Measurements from ENCODE around the gene FAAP100.

FAAP100 gene

DNA sequence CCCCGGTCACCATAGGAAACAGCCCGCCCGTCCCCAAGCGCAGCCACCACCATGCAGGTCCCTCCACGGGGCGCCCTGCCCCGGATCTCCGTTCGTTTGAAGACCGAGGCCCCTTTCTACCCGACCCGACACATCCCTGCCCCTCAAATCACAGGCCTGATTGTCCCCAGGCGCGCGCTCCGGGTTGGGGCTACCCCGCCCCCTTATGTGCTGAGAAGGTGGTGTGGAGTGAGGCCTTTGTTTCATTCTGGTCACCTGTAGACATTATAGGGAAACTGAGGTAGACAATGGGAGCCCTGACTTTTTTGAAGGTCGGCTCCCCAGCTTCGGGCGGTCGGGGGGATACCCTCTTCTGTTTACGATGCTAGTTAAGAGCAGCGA lies 38.8 kb downstream of the FAAP100 start:
- no peak for TF ChIP-seq Cebpa-rat (IDR thresholded peaks at IDR 0.05)
- Histone ChIP-seq H4K20me1 (peaks cover 40 to 65% (median 46%) of the 10 kb centered on the region in 11 experiments), H3K9me3 (replicated peaks in 1 of 11) (peaks cover 0 to 25% (median 6%) of the 10 kb centered on the region in 11 experiments; a peak in 12 of 22 replicates), H3K36me3 (peaks cover 36 to 45% (median 39%) of the 10 kb centered on the region in 11 experiments), H3K4me1 (peaks cover 40 to 59% (median 42%) of the 10 kb centered on the region in 10 experiments), H3K27me3 (no peaks in the 10 kb centered on the region), H3K4me2 (peak overlapping the region; percentile 97 to 100 (median 100)), H3K4me3 (peak overlapping the region; percentile 83 to 100 (median 98)), H3K9ac (peak overlapping the region; percentile 87 to 100 (median 98)), H3K27ac (peak overlapping the region; percentile 82 to 100 (median 98))

DNA sequence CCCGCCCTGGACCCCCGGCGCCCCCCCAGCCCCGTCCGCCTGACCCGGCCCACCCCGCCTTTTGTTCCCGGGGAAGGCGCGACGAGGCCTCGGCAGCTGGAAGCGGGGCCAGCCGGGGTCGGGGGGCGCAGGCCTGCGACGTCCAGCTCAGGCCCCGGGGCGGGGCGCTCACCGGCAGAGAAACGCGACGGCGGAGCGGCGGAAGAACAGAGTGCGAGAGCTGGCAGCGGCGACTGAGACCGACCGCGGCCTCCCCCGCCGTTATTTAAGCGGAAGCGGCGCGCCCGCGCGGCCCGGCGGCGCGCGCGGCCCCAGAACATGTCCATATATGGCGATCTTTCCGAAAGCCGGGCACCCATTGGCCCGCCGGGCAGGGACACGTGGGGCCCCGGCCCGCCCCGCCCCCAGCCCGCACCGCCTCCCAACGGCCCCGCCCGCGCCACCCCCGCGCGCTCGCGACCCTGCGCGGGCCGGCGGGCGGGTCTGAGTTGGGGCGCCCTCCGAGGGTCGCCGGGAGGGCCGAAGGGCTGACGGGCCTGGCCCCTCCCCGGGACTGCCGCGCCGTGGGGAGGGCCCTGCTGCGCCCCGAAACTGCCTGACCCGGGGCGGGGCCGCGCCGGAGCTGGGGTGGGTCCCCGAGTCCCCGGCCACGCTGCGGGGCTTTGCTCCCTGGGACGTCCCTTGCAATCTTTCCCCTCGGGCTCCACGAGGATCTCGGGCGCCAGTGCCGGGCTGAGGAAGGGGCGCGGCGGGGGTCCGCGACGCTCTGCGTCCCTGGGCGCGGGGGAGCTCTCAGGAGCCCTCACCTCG lies 39.4 kb downstream of the FAAP100 start, which contains the start of gene ACTG1:
ACTG1 (minus strand) TSS at position 238 of the 810 bp plus-strand sequence. CDS start 445 bp downstream, outside the sequence.
- H3K27ac ChIP-seq: peak within 1 kb of the TSS; percentile 82 to 100 (median 98)
- peaks cover 34 to 54% (median 40%) of the 10 kb centered on the region in 10 experiments for H3K4me1 ChIP-seq
- peaks cover 0 to 25% (median 6%) of the 10 kb centered on the region in 11 experiments; a peak in 12 of 22 replicates for H3K9me3 ChIP-seq (replicated peaks in 1 of 11)
- H3K4me3 ChIP-seq: peak within 1 kb of the TSS; percentile 83 to 100 (median 98)
- peak within 1 kb of the TSS; percentile 99 to 100 (median 100) for H3K4me2 ChIP-seq
- H4K20me1 ChIP-seq: peaks cover 46 to 65% (median 48%) of the 10 kb centered on the region in 11 experiments
- H3K36me3 ChIP-seq: peaks cover 36 to 45% (median 39%) of the 10 kb centered on the region in 11 experiments
- H3K9ac ChIP-seq: peak within 1 kb of the TSS; percentile 87 to 100 (median 98)
- TF ChIP-seq Cebpa-rat (IDR thresholded peaks at IDR 0.05): no peak
- H3K27me3 ChIP-seq: no peaks in the 10 kb centered on the region

DNA sequence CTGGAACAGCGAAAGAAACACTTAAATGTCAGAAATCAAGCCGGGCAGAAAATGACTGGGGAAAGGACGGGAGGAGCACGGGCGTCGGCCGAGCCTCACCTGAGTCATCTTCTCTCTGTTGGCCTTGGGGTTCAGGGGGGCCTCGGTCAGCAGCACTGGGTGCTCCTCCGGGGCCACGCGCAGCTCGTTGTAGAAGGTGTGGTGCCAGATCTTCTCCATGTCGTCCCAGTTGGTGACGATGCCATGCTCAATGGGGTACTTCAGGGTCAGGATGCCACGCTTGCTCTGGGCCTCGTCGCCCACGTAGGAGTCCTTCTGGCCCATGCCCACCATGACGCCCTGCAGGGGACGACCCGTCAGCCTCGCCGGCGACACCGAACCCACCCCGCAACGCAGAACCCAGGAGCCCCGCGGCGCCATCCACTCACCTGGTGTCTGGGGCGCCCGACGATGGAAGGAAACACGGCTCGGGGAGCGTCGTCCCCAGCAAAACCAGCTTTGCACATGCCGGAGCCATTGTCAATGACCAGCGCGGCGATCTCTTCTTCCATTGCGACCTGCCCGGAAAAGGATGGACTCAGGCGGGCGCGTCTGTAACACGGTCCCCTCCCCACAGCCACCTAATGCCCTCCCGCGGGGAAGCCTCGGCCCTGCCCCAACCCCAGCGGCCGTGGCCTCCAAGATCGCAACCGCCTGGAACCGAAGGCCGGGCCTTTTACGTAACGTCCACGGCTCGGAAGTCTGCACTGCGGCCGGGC lies 40.2 kb downstream of the FAAP100 start:
- Histone ChIP-seq H3K27ac (peak overlapping the region; percentile 31 to 100 (median 98); a peak in 21 of 22 replicates), H3K27me3 (no peaks in the 10 kb centered on the region), H3K9me3 (replicated peaks in 1 of 11) (peaks cover 0 to 25% (median 6%) of the 10 kb centered on the region in 11 experiments; a peak in 12 of 22 replicates), H3K36me3 (peaks cover 36 to 45% (median 39%) of the 10 kb centered on the region in 11 experiments), H4K20me1 (peaks cover 52 to 72% (median 56%) of the 10 kb centered on the region in 11 experiments), H3K9ac (peak overlapping the region; percentile 82 to 100 (median 98)), H3K4me1 (peaks cover 27 to 51% (median 35%) of the 10 kb centered on the region in 10 experiments), H3K4me2 (peak overlapping the region; percentile 86 to 100 (median 97)), H3K4me3 (peak overlapping the region; percentile 83 to 100 (median 98))
- no peak for TF ChIP-seq Cebpa-rat (IDR thresholded peaks at IDR 0.05)

- Histone ChIP-seq H3K9ac (peak overlapping the region; percentile 82 to 100 (median 98)), H3K27ac (peak overlapping the region in 10 of 11 experiments; percentile 61 to 100 (median 98); a peak in 21 of 22 replicates), H3K27me3 (no peaks in the 10 kb centered on the region), H3K36me3 (peaks cover 36 to 44% (median 39%) of the 10 kb centered on the region in 11 experiments), H3K4me1 (peaks cover 22 to 46% (median 32%) of the 10 kb centered on the region in 10 experiments), H3K4me3 (peak overlapping the region; percentile 83 to 100 (median 98)), H3K9me3 (replicated peaks in 1 of 11) (peaks cover 0 to 25% (median 6%) of the 10 kb centered on the region in 11 experiments; a peak in 12 of 22 replicates), H4K20me1 (peaks cover 52 to 73% (median 61%) of the 10 kb centered on the region in 11 experiments), H3K4me2 (peak overlapping the region; percentile 86 to 100 (median 97))
- TF ChIP-seq Cebpa-rat (IDR thresholded peaks at IDR 0.05): no peak
These were observed 40.7 kb downstream of the FAAP100 start for GRCh38 chr17:81511554-81511803.

GRCh38 chr17:81510785-81511553 lies 41.2 kb downstream of the FAAP100 start:
- Histone ChIP-seq H3K9ac (peak overlapping the region; percentile 82 to 100 (median 98)), H4K20me1 (peaks cover 52 to 71% (median 64%) of the 10 kb centered on the region in 11 experiments), H3K36me3 (peaks cover 36 to 41% (median 39%) of the 10 kb centered on the region in 11 experiments), H3K4me3 (peak overlapping the region; percentile 83 to 100 (median 98)), H3K4me2 (peak overlapping the region; percentile 86 to 100 (median 97)), H3K27ac (peak overlapping the region in 10 of 11 experiments; percentile 61 to 100 (median 98); a peak in 21 of 22 replicates), H3K27me3 (no peaks in the 10 kb centered on the region), H3K4me1 (peaks cover 17 to 40% (median 27%) of the 10 kb centered on the region in 10 experiments), H3K9me3 (replicated peaks in 1 of 11) (peaks cover 0 to 25% (median 6%) of the 10 kb centered on the region in 11 experiments; a peak in 12 of 22 replicates)
- TF ChIP-seq Cebpa-rat (IDR thresholded peaks at IDR 0.05): no peak

- H3K4me3 ChIP-seq: peak overlapping the region; percentile 83 to 100 (median 98)
- H3K27me3 ChIP-seq: no peaks in the 10 kb centered on the region
- H3K27ac ChIP-seq: peak overlapping the region in 10 of 11 experiments; percentile 2 to 100 (median 98); a peak in 17 of 22 replicates
- H3K36me3 ChIP-seq: peaks cover 36 to 41% (median 39%) of the 10 kb centered on the region in 11 experiments
- H3K4me2 ChIP-seq: peak overlapping the region; percentile 86 to 100 (median 97)
- H3K9ac ChIP-seq: peak overlapping the region; percentile 82 to 100 (median 98)
- peaks cover 52 to 74% (median 63%) of the 10 kb centered on the region in 11 experiments for H4K20me1 ChIP-seq
- peaks cover 0 to 25% (median 6%) of the 10 kb centered on the region in 11 experiments; a peak in 12 of 22 replicates for H3K9me3 ChIP-seq (replicated peaks in 1 of 11)
- peaks cover 12 to 33% (median 21%) of the 10 kb centered on the region in 10 experiments for H3K4me1 ChIP-seq
- no peak for TF ChIP-seq Cebpa-rat (IDR thresholded peaks at IDR 0.05)
These were observed 42.0 kb downstream of the FAAP100 start for GRCh38 chr17:81509972-81510784.

- H4K20me1 ChIP-seq: peaks cover 52 to 77% (median 63%) of the 10 kb centered on the region in 11 experiments
- peak overlapping the region; percentile 82 to 100 (median 98) for H3K9ac ChIP-seq
These were observed 42.8 kb downstream of the FAAP100 start for GRCh38 chr17:81509207-81509971.

More at GRCh38 chr17:81509207-81509971, 42.8 kb downstream of the FAAP100 start:
- H3K36me3 ChIP-seq: peaks cover 36 to 41% (median 39%) of the 10 kb centered on the region in 11 experiments
- H3K9me3 ChIP-seq (replicated peaks in 1 of 11): peaks cover 0 to 25% (median 6%) of the 10 kb centered on the region in 11 experiments; a peak in 12 of 22 replicates
- peak overlapping the region; percentile 86 to 100 (median 97) for H3K4me2 ChIP-seq
- H3K27me3 ChIP-seq: no peaks in the 10 kb centered on the region
- peak overlapping the region in 9 of 11 experiments; percentile 7 to 100 (median 98); a peak in 16 of 22 replicates for H3K27ac ChIP-seq
- peak overlapping the region; percentile 83 to 100 (median 98) for H3K4me3 ChIP-seq
- peaks cover 12 to 33% (median 21%) of the 10 kb centered on the region in 10 experiments for H3K4me1 ChIP-seq
- TF ChIP-seq Cebpa-rat (IDR thresholded peaks at IDR 0.05): no peak
